ENCODE data around the gene ZNF692. TPM values are rescaled to one million over a fixed set of nuclear protein-coding genes. Genes with fewer than 3 reads are reported as not detected.

Gene ZNF692
- total RNA-seq, 1 donor from 2014 or later = 37.8 TPM

- H3K4me1 Mint-ChIP-seq = peaks cover 29% of the 10 kb centered on the region
- peaks cover 53% of the 10 kb centered on the region for H3K27me3 ChIP-seq
- H4K20me1 ChIP-seq (ENCODE audit: low read depth) = no peaks in the 10 kb centered on the region
- H3K4me3 ChIP-seq = peak overlapping the region; percentile 62
- peaks cover 14% of the 10 kb centered on the region for H3K4me1 ChIP-seq
- no peak for TF ChIP-seq EZH2phosphoT487 (IDR thresholded peaks at IDR 0.05)
- no peak for TF ChIP-seq CTCF (IDR thresholded peaks at IDR 0.05)
- TF ChIP-seq EZH2 (IDR thresholded peaks at IDR 0.05) = no peak
- H3K9me3 Mint-ChIP-seq = no peaks in the 10 kb centered on the region
- H3K9ac ChIP-seq = no peak overlapping the region
- peaks cover 17% of the 10 kb centered on the region for H3F3A ChIP-seq (ENCODE audit: low read depth)
- peak overlapping the region; percentile 12 for H3K27ac Mint-ChIP-seq
- peak overlapping the region; percentile 83 for H3K4me3 Mint-ChIP-seq
- peak overlapping the region; percentile 91 for H3K4me2 ChIP-seq
- no peak overlapping the region for H3K27ac ChIP-seq
- peaks cover 9% of the 10 kb centered on the region for H3K27me3 Mint-ChIP-seq (ENCODE audit: insufficient read depth, low read depth)
- H3K79me2 ChIP-seq (ENCODE audit: low read depth) = peaks cover 4% of the 10 kb centered on the region
- no peaks in the 10 kb centered on the region for H3K9me3 ChIP-seq (ENCODE audit: low read depth)
- no peaks in the 10 kb centered on the region for H3K36me3 ChIP-seq
- H2AFZ ChIP-seq (replicated peaks) = peak overlapping the region; percentile 97
- no peak for DNase-seq (ENCODE audit: low spot score)
- no peaks in the 10 kb centered on the region for H3K36me3 Mint-ChIP-seq
Measured at GRCh38 chr1:248862695-248862997, 3.8 kb upstream of the ZNF692 start.

DNA sequence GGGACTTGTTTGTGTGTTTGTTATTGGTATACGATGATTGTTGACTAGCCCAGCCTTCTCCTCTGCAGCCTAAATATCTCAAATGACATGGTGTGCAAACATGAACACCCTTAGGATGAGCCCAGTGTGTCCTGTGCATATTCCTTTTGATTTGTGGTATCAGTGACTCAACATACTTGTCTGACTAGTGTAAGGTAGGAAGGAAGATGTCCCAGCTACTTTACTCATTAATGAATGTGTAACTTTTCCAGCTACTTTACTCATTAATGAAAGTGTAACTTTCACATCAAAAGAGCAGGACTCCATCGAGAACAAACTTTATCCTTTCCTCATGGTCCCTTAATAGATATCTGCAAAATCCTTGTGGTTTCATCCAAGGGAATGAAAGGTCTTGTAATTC lies 2.7 kb upstream of the ZNF692 start:
- Mint-ChIP-seq H3K4me3 (peak overlapping the region; percentile 1), H3K27ac (no peak overlapping the region), H3K9me3 (no peaks in the 10 kb centered on the region), H3K27me3 (ENCODE audit: insufficient read depth, low read depth) (peaks cover 9% of the 10 kb centered on the region), H3K36me3 (no peaks in the 10 kb centered on the region), H3K4me1 (peaks cover 32% of the 10 kb centered on the region)
- peaks cover 13% of the 10 kb centered on the region for H3K79me2 ChIP-seq (ENCODE audit: low read depth)
- no peak overlapping the region for H3K4me3 ChIP-seq
- no peak overlapping the region for H3K9ac ChIP-seq
- no peaks in the 10 kb centered on the region for H3K9me3 ChIP-seq (ENCODE audit: low read depth)
- peaks cover 23% of the 10 kb centered on the region for H3K4me1 ChIP-seq
- no peaks in the 10 kb centered on the region for H3K36me3 ChIP-seq
- H2AFZ ChIP-seq (replicated peaks) = no peak overlapping the region
- DNase-seq (ENCODE audit: low spot score) = no peak
- H3K4me2 ChIP-seq = no peak overlapping the region
- no peak overlapping the region for H3K27ac ChIP-seq
- H3F3A ChIP-seq (ENCODE audit: low read depth) = peaks cover 17% of the 10 kb centered on the region
- H4K20me1 ChIP-seq (ENCODE audit: low read depth) = no peaks in the 10 kb centered on the region
- TF ChIP-seq EZH2 (IDR thresholded peaks at IDR 0.05) (no peak), CTCF (IDR thresholded peaks at IDR 0.05) (no peak), EZH2phosphoT487 (IDR thresholded peaks at IDR 0.05) (no peak)
- H3K27me3 ChIP-seq = peaks cover 53% of the 10 kb centered on the region

DNA sequence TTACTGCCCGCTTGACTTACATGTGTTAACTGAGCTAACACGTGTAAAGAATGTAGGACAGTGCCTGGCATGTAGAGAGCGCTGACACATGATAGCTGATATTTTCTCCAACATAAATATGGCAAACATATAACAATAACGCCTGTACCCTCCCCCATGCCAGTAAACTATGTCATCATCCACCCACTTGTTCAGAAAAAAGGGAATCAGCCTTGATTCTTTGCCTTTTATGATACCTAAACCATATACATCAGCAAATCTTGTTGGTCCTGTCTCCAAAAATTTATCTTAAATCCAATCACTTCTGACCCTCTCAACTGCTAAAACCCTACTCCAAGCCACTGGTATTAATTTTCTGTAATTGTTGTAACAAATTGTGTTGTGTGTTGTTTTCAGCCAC lies 1.1 kb upstream of the ZNF692 start:
- Histone ChIP-seq H3K27ac (no peak overlapping the region), H4K20me1 (ENCODE audit: low read depth) (no peaks in the 10 kb centered on the region)
- DNase-seq (ENCODE audit: low spot score) = no peak

More for the DNA sequence above, 1.1 kb upstream of the ZNF692 start:
- Histone ChIP-seq H3K4me1 (peaks cover 23% of the 10 kb centered on the region), H3K79me2 (ENCODE audit: low read depth) (peaks cover 13% of the 10 kb centered on the region), H3K27me3 (peaks cover 52% of the 10 kb centered on the region), H3K9me3 (ENCODE audit: low read depth) (no peaks in the 10 kb centered on the region), H3K36me3 (no peaks in the 10 kb centered on the region), H3K9ac (no peak overlapping the region), H3F3A (ENCODE audit: low read depth) (peaks cover 17% of the 10 kb centered on the region), H2AFZ (replicated peaks) (no peak overlapping the region), H3K4me2 (no peak overlapping the region), H3K4me3 (no peak overlapping the region)
- H3K27ac Mint-ChIP-seq = peak overlapping the region; percentile 94
- H3K9me3 Mint-ChIP-seq = no peaks in the 10 kb centered on the region
- no peak for TF ChIP-seq CTCF (IDR thresholded peaks at IDR 0.05)
- no peak for TF ChIP-seq EZH2phosphoT487 (IDR thresholded peaks at IDR 0.05)
- no peak for TF ChIP-seq EZH2 (IDR thresholded peaks at IDR 0.05)
- H3K36me3 Mint-ChIP-seq = peaks cover 8% of the 10 kb centered on the region
- peaks cover 38% of the 10 kb centered on the region for H3K4me1 Mint-ChIP-seq
- H3K4me3 Mint-ChIP-seq = peak overlapping the region; percentile 93
- peaks cover 11% of the 10 kb centered on the region for H3K27me3 Mint-ChIP-seq (ENCODE audit: insufficient read depth, low read depth)

Measured in neural progenitor cell (in vitro differentiated cells).